Smooth muscle cell (in vitro differentiated cells): Measurements from ENCODE around the gene CWC25. TPM values are rescaled to one million over a fixed set of nuclear protein-coding genes. Genes with fewer than 3 reads are reported as not detected.

Experiments used
- DNase-seq: peaks from one replicate; lab custom pipeline; 2025; ENCODE audit not compliant: unreplicated experiment; lab: John Stamatoyannopoulos, UW
- H2AFZ ChIP-seq: fragments of 200-600 bp; sonication (generic); 2 replicates; pipeline ENCODE4 v1.6.0; 2016; ENCODE audit warnings: antibody characterized with exemption, low read depth, mild to moderate bottlenecking
- H3F3A ChIP-seq: fragments of 200-600 bp; sonication (generic); 2 replicates; pipeline ENCODE4 v1.6.0; 2017; ENCODE audit warnings: antibody characterized with exemption, low read depth
- H3K27ac ChIP-seq: fragments of 200-600 bp; sonication (generic); 2 replicates; pipeline ENCODE4 v1.5.1; 2016; ENCODE audit warnings: low read depth, mild to moderate bottlenecking
- H3K27me3 ChIP-seq: fragments of 200-600 bp; sonication (generic); 2 replicates; pipeline ENCODE4 v1.6.1; 2016; ENCODE audit warnings: low read depth, mild to moderate bottlenecking
- H3K36me3 ChIP-seq: fragments of 200-600 bp; sonication (generic); 2 replicates; pipeline ENCODE4 v1.5.1; 2016; ENCODE audit warnings: low read depth
- H3K4me1 ChIP-seq: fragments of 200-600 bp; sonication (generic); 2 replicates; pipeline ENCODE4 v1.5.1; 2016; ENCODE audit warnings: low read depth
- H3K4me2 ChIP-seq: fragments of 200-600 bp; sonication (generic); 2 replicates; pipeline ENCODE4 v1.6.0; 2016; ENCODE audit warnings: mild to moderate bottlenecking
- H3K4me3 ChIP-seq: fragments of 200-600 bp; sonication (generic); 2 replicates; pipeline ENCODE4 v1.5.1; 2016; ENCODE audit warnings: mild to moderate bottlenecking
- H3K79me2 ChIP-seq: fragments of 200-600 bp; sonication (generic); 2 replicates; pipeline ENCODE4 v1.6.0; 2016; ENCODE audit warnings: low read depth, mild to moderate bottlenecking
- H3K9ac ChIP-seq: fragments of 200-600 bp; sonication (generic); 2 replicates; pipeline ENCODE4 v1.6.0; 2016; ENCODE audit warnings: low read depth
- H3K9me3 ChIP-seq: fragments of 200-600 bp; sonication (generic); replicated peaks from 2 replicates; pipeline ENCODE4 v1.5.1; 2016; ENCODE audit warnings: low read depth
- H4K20me1 ChIP-seq: fragments of 200-600 bp; sonication (generic); 2 replicates; pipeline ENCODE4 v1.6.0; 2016; ENCODE audit warnings: low read depth
- CTCF ChIP-seq: fragments of 200-600 bp; sonication (generic); IDR thresholded peaks from 2 replicates; pipeline ENCODE4 v1.5.1; 2017; ENCODE audit warnings: borderline replicate concordance, mild to moderate bottlenecking, antibody characterized with exemption; ENCODE audit not compliant: insufficient read depth, poor library complexity, severe bottlenecking
- WGBS: methylation state at CpG from one replicate; pipeline ENCODE4 v1.1.7; 2016; ENCODE audit warnings: low lambda C conversion rate; 5-methylcytosine and 5-hydroxymethylcytosine counted together
- polyA plus RNA-seq: library from polyadenylated mRNA; unstranded; fragments of >200 nt; fragmentation: Nextera tagmentation; extraction: Ambion mirVana; gene quantifications from 2 replicates; pipeline ENCODE4 v1.2.1, GENCODE V29; 2016
- total RNA-seq: library from RNA; depleted of rRNA; stranded (reverse); fragments of >200 nt; gene quantifications from 2 replicates; pipeline ENCODE4 v1.2.3, GENCODE V29; 2014

Gene CWC25
- total and polyA plus RNA-seq, 2 experiments from 2014 or later, result 9.2 to 11.0 TPM

GRCh38 chr17:38762231-38762630 is 62.9 kb downstream of the CWC25 start:
- H3K9me3 ChIP-seq, result no peaks in the 10 kb centered on the region
- H3F3A ChIP-seq, result peaks cover 12% of the 10 kb centered on the region
- no peak for TF ChIP-seq CTCF
- no peak overlapping the region for H3K9ac ChIP-seq
- no peaks in the 10 kb centered on the region for H3K79me2 ChIP-seq
- no peak overlapping the region for H2AFZ ChIP-seq
- 96% methylated on average over 3 of the region's 3 CpGs for WGBS
- no peaks in the 10 kb centered on the region for H3K36me3 ChIP-seq
- H3K4me2 ChIP-seq, result no peak overlapping the region
- H3K4me3 ChIP-seq, result no peak overlapping the region
- H4K20me1 ChIP-seq, result peaks cover 4% of the 10 kb centered on the region
- DNase-seq, result no peak
- no peak overlapping the region for H3K27ac ChIP-seq
- H3K27me3 ChIP-seq, result no peaks in the 10 kb centered on the region
- H3K4me1 ChIP-seq, result no peaks in the 10 kb centered on the region

- peaks cover 12% of the 10 kb centered on the region for H3F3A ChIP-seq
- no peak overlapping the region for H3K27ac ChIP-seq
- H3K4me2 ChIP-seq, result no peak overlapping the region
- H3K9me3 ChIP-seq, result no peaks in the 10 kb centered on the region
- DNase-seq, result no peak
- peak; percentile 24 for TF ChIP-seq CTCF
- H3K36me3 ChIP-seq, result no peaks in the 10 kb centered on the region
- H3K4me1 ChIP-seq, result no peaks in the 10 kb centered on the region
- 75% methylated on average over 4 of the region's 4 CpGs for WGBS
- no peaks in the 10 kb centered on the region for H3K27me3 ChIP-seq
- H3K4me3 ChIP-seq, result no peak overlapping the region
- H2AFZ ChIP-seq, result no peak overlapping the region
- H3K9ac ChIP-seq, result no peak overlapping the region
- H3K79me2 ChIP-seq, result no peaks in the 10 kb centered on the region
- H4K20me1 ChIP-seq, result peaks cover 4% of the 10 kb centered on the region
Measured at GRCh38 chr17:38761612-38762011, 63.5 kb downstream of the CWC25 start.

GRCh38 chr17:38753071-38753506 is 72.0 kb downstream of the CWC25 start:
- no peak for TF ChIP-seq CTCF
- DNase-seq, result no peak
- H3K9me3 ChIP-seq, result no peaks in the 10 kb centered on the region
- H3K9ac ChIP-seq, result peak overlapping the region; percentile 70
- H2AFZ ChIP-seq, result peak overlapping the region; percentile 13
- H3K27ac ChIP-seq, result peak overlapping the region; percentile 20
- H3K4me3 ChIP-seq, result peak overlapping the region; percentile 72
- H3K4me1 ChIP-seq, result peaks cover 20% of the 10 kb centered on the region
- peak overlapping the region; percentile 84 for H3K4me2 ChIP-seq
- no peaks in the 10 kb centered on the region for H3K36me3 ChIP-seq
- H3K79me2 ChIP-seq, result peaks cover 21% of the 10 kb centered on the region
- WGBS, result 12% methylated on average over 22 of the region's 22 CpGs
- peaks cover 11% of the 10 kb centered on the region for H3F3A ChIP-seq
- H4K20me1 ChIP-seq, result peaks cover 4% of the 10 kb centered on the region
- peaks cover 6% of the 10 kb centered on the region for H3K27me3 ChIP-seq
